IMR-90 (cell line): ENCODE results near the gene UMODL1. TPM values are rescaled to one million over a fixed set of nuclear protein-coding genes. Genes with fewer than 3 reads are reported as not detected.

Source experiments
- ATAC-seq: fragments of 200-7000 bp; cut with Tn5 transposase; 2 replicates; pipeline ENCODE4 v1.9.1; 2020; ENCODE audit warnings: low read depth, mild to moderate bottlenecking, moderate library complexity
- BruUV-seq: library from RNA; stranded (reverse); fragments of 400-500 nt; replicated peaks from 2 replicates; lab custom pipeline; 2021; lab: Mats Ljungman, UMichigan
- CTCF ChIA-PET: fragments of 300-600 bp; formaldehyde crosslinking; extraction: SDS; loops from one replicate; lab custom pipeline; 2021; ENCODE audit warnings: antibody characterized with exemption; lab: Yijun Ruan, JAX
- POLR2A ChIA-PET: fragments of 300-600 bp; sonication (Branson Sonifier 250); formaldehyde crosslinking; loops from one replicate; lab custom pipeline; 2022; ENCODE audit warnings: antibody characterized with exemption; ENCODE audit not compliant: unreplicated experiment; lab: Charles Lee
- DNase-seq: peaks from one replicate; pipeline ENCODE4 v3.0.0; 2013
- H2AFZ ChIP-seq: replicated peaks from 2 replicates; pipeline ENCODE3; 2013; ENCODE audit warnings: low read length, mild to moderate bottlenecking; ENCODE audit not compliant: poor library complexity
- H2AK5ac ChIP-seq: 2 replicates; pipeline ENCODE4 v1.6.1; 2013; ENCODE audit warnings: low read depth, low read length, inconsistent platforms
- H2AK9ac ChIP-seq: replicated peaks from 2 replicates; pipeline ENCODE3; 2013; ENCODE audit warnings: mild to moderate bottlenecking, low read depth, low read length, moderate library complexity; ENCODE audit not compliant: poor library complexity
- H2BK120ac ChIP-seq: 2 replicates; pipeline ENCODE4 v1.6.1; 2013; ENCODE audit warnings: low read depth, low read length, inconsistent platforms
- H2BK15ac ChIP-seq: 3 replicates; pipeline ENCODE4 v1.6.1; 2013; ENCODE audit warnings: low read depth, low read length, inconsistent platforms
- H2BK20ac ChIP-seq: 2 replicates; pipeline ENCODE4 v1.6.1; 2013; ENCODE audit warnings: low read depth, mild to moderate bottlenecking, inconsistent platforms, low read length, moderate library complexity
- H2BK5ac ChIP-seq: 2 replicates; pipeline ENCODE4 v1.6.1; 2013; ENCODE audit warnings: mild to moderate bottlenecking, low read depth, low read length, inconsistent platforms; ENCODE audit not compliant: poor library complexity, severe bottlenecking
- H3K14ac ChIP-seq: replicated peaks from 2 replicates; pipeline ENCODE4 v1.6.1; 2013; ENCODE audit warnings: low read depth, low read length, inconsistent platforms
- H3K18ac ChIP-seq: 2 replicates; pipeline ENCODE4 v1.6.1; 2013; ENCODE audit warnings: low read depth, low read length, control low read depth
- H3K23ac ChIP-seq: 2 replicates; pipeline ENCODE4 v1.6.1; 2013; ENCODE audit warnings: low read depth, low read length, inconsistent platforms
- H3K27ac ChIP-seq: 2 replicates; pipeline ENCODE4 v1.5.1; 2013; ENCODE audit warnings: mild to moderate bottlenecking, control low read depth, low read length; ENCODE audit not compliant: insufficient read depth
- H3K27me3 ChIP-seq: 2 replicates; pipeline ENCODE4 v1.6.1; 2013; ENCODE audit warnings: low read length; ENCODE audit not compliant: control insufficient read depth, insufficient read depth
- H3K36me3 ChIP-seq: 2 replicates; pipeline ENCODE4 v1.6.1; 2013; ENCODE audit warnings: low read length, mixed read lengths; ENCODE audit not compliant: control insufficient read depth, insufficient read depth
- H3K4ac ChIP-seq: 2 replicates; pipeline ENCODE4 v1.6.1; 2013; ENCODE audit warnings: low read depth, low read length, inconsistent platforms
- H3K4me1 ChIP-seq: 2 replicates; pipeline ENCODE4 v1.6.1; 2013; ENCODE audit warnings: low read length, mixed read lengths; ENCODE audit not compliant: control insufficient read depth, insufficient read depth
- H3K4me2 ChIP-seq: 2 replicates; pipeline ENCODE4 v1.6.1; 2013; ENCODE audit warnings: low read depth, mild to moderate bottlenecking, control low read depth, low read length, moderate library complexity
- H3K4me3 ChIP-seq: 2 replicates; pipeline ENCODE4 v1.5.1; 2013; ENCODE audit warnings: low read depth, mild to moderate bottlenecking, control low read depth, low read length, moderate library complexity; ENCODE audit not compliant: insufficient read depth
- H3K56ac ChIP-seq: 2 replicates; pipeline ENCODE4 v1.6.1; 2013; ENCODE audit warnings: low read length, inconsistent platforms; ENCODE audit not compliant: insufficient read depth; ENCODE audit errors: extremely low read depth
- H3K79me1 ChIP-seq, 2 experiments: 2 replicates each; pipeline ENCODE4 v1.6.1; 2013; ENCODE audit warnings: low read length in 2 of 2, inconsistent platforms in 1 of 2, low read depth in 1 of 2
- H3K9ac ChIP-seq: 2 replicates; pipeline ENCODE4 v1.6.1; 2013; ENCODE audit warnings: low read depth, low read length, control low read depth
- H3K9me1 ChIP-seq: 2 replicates; pipeline ENCODE4 v1.6.1; 2013; ENCODE audit warnings: low read length, inconsistent platforms; ENCODE audit not compliant: insufficient read depth
- H3K9me3 ChIP-seq: 2 replicates; pipeline ENCODE4 v1.6.1; 2013; ENCODE audit warnings: low read length; ENCODE audit not compliant: control insufficient read depth, insufficient read depth
- H4K20me1 ChIP-seq: 2 replicates; pipeline ENCODE4 v1.6.1; 2013; ENCODE audit warnings: low read length, inconsistent platforms; ENCODE audit not compliant: insufficient read depth
- H4K5ac ChIP-seq: 2 replicates; pipeline ENCODE4 v1.6.1; 2013; ENCODE audit warnings: mild to moderate bottlenecking, low read depth, low read length, control low read depth
- H4K8ac ChIP-seq, 2 experiments: 2 replicates each; pipeline ENCODE4 v1.6.1; 2013; ENCODE audit warnings: low read depth in 2 of 2, low read length in 2 of 2, control low read depth in 1 of 2, inconsistent platforms in 1 of 2
- H4K91ac ChIP-seq: 2 replicates; pipeline ENCODE4 v1.6.1; 2013; ENCODE audit warnings: low read depth, low read length, inconsistent platforms; ENCODE audit not compliant: insufficient read depth
- BHLHE40 ChIP-seq: fragments of 150-350 bp; IDR thresholded peaks from 2 replicates; pipeline ENCODE4 v1.6.1; 2016; ENCODE audit warnings: mild to moderate bottlenecking, low read depth, low read length
- CHD1 ChIP-seq: IDR thresholded peaks from 2 replicates; pipeline ENCODE4 v1.6.1; 2012; ENCODE audit warnings: low read depth, low read length, improper control_type of control experiment
- CTCF ChIP-seq: conservative IDR thresholded peaks from 2 replicates; pipeline ENCODE4 v1.5.1; 2012; ENCODE audit warnings: mild to moderate bottlenecking, low read depth, low read length, improper control_type of control experiment
- USF2 ChIP-seq: fragments of 150-350 bp; IDR thresholded peaks from 2 replicates; pipeline ENCODE4 v1.6.1; 2017; ENCODE audit warnings: mild to moderate bottlenecking, antibody characterized with exemption, low read length, low read depth
- WGBS, 2 experiments: methylation state at CpG; one replicate each; pipeline versions ENCODE4 v1.1.5 to v1.1.7; 2013; ENCODE audit warnings: missing lambda C conversion rate in 2 of 2; ENCODE audit not compliant: insufficient read length in 1 of 2; ENCODE audit errors: extremely low coverage in 2 of 2; 5-methylcytosine and 5-hydroxymethylcytosine counted together
- dilution Hi-C: fragments of 300-500 bp; cut with HindIII; formaldehyde crosslinking; loops from one replicate; pipeline ENCODE4 v1.14.3; 2018; ENCODE audit warnings: low sequenced_read_pairs; ENCODE audit not compliant: unreplicated experiment
- in situ Hi-C: fragments of 300-500 bp; cut with MboI; formaldehyde crosslinking; loops from 3 replicates; pipeline ENCODE4 v1.14.3; 2019; ENCODE audit warnings: low sequenced_read_pairs, inconsistent platforms, mixed read lengths
- intact Hi-C: fragments of 100-400 bp; cut with micrococcal nuclease; formaldehyde crosslinking; loops from 2 replicates; pipeline ENCODE4 v1.10.0; 2022
- polyA plus RNA-seq, 3 experiments: library from polyadenylated mRNA; depleted of rRNA; stranded (reverse); fragments of >200 nt; gene quantifications; 2 replicates each; pipeline ENCODE4 v1.2.3, GENCODE V29; 2012; ENCODE audit warnings: low replicate concordance in 1 of 3
- total RNA-seq: library from RNA; depleted of rRNA; stranded (reverse); fragments of >200 nt; gene quantifications from 2 replicates; pipeline ENCODE4 v1.2.3, GENCODE V29; 2012

Gene UMODL1
- total and polyA plus RNA-seq, 2 of the 4 experiments (the other 2 are of a cell fraction), result 0.02 TPM; not detected in 1

GRCh38 chr21:42037516-42037915, 33.6 kb upstream of the UMODL1 start:
- POLR2A ChIA-PET, result no interaction called here
- no peak for TF ChIP-seq CHD1
- TF ChIP-seq BHLHE40, result no peak
- TF ChIP-seq CTCF, result no peak
- no peak for TF ChIP-seq USF2
- Histone ChIP-seq H2AK5ac (0 out of 2 replicates have a peak overlapping the region, but pooled peaks have one; percentile 98), H4K91ac (0 out of 2 replicates have a peak overlapping the region, but pooled peaks have one; percentile 44), H2BK15ac (peak overlapping the region; percentile 50; the same call in 1 of the 3 replicates), H4K20me1 (no peaks in the 10 kb centered on the region), H3K18ac (no peak overlapping the region), H2AK9ac (no peak overlapping the region), H3K4me1 (peaks cover 26% of the 10 kb centered on the region), H3K27ac (no peak overlapping the region), H3K27me3 (no peaks in the 10 kb centered on the region), H3K9ac (no peak overlapping the region), H3K36me3 (no peaks in the 10 kb centered on the region), H2BK5ac (no peak overlapping the region), H3K23ac (no peak overlapping the region), H3K9me1 (peaks cover 17% of the 10 kb centered on the region), H3K9me3 (no peaks in the 10 kb centered on the region; the same call in 1 of the 2 replicates), H2BK20ac (peak overlapping the region; percentile 27; the same call in 1 of the 2 replicates), H3K4me2 (no peak overlapping the region), H3K14ac (no peak overlapping the region), H3K56ac (no peak overlapping the region), H3K4me3 (no peak overlapping the region), H2BK120ac (peak overlapping the region; percentile 100), H3K79me1 (no peaks in the 10 kb centered on the region; a peak in 1 of 4 replicates), H2AFZ (no peak overlapping the region), H4K8ac (peak overlapping the region in 1 of 2 experiments; percentile 23; a peak in 1 of 4 replicates), H3K4ac (peak overlapping the region; percentile 3), H4K5ac (no peak overlapping the region)
- BruUV-seq, result no TSS peak
- ATAC-seq (no peak), DNase-seq (no peak)
- in situ Hi-C loops (no loop called here), dilution Hi-C loops (no loop called here), intact Hi-C loops (no loop called here)
- CTCF ChIA-PET, result no interaction called here
- 100% methylated on average over 2 of the region's 9 CpGs; no CpG with 5 or more reads in 1 of the 2 experiments for WGBS, 2 experiments
